ENCODE results near the gene ARMC3. TPM values are rescaled to one million over a fixed set of nuclear protein-coding genes. Genes with fewer than 3 reads are reported as not detected.

ARMC3 gene
- total RNA-seq, result not detected in 2 replicates

GRCh38 chr10:22927661-22928403 lies at the start of gene ARMC3:
TSS of gene ARMC3 (plus strand) at chr10:22928053. CDS start at chr10:22931997, 3,944 bp downstream.

Other genes starting within 250 kb of the ARMC3 start
- gene PIP4K2A, start 213.5 kb upstream of the ARMC3 start, total RNA-seq, result 13.4 and 17.5 TPM in 2 replicates
- 20.3 and 29.8 TPM in 2 replicates for gene MSRB2, start 167.5 kb downstream of the ARMC3 start, total RNA-seq